GM19351 (cell line): ENCODE data around the gene UBASH3B.
A peak's percentile ranks its signal among the peaks of the same experiment; 100 is the strongest.

Experiments used
- ATAC-seq: cut with Tn5 transposase; IDR thresholded peaks from one replicate; pipeline ENCODE4 v1.9.1; 2021; ENCODE audit warnings: mild to moderate bottlenecking, moderate library complexity; ENCODE audit not compliant: unreplicated experiment

The UBASH3B gene

GRCh38 chr11:122778148-122778547 lies 122.6 kb downstream of the UBASH3B start:
- no peak for ATAC-seq

GRCh38 chr11:122779047-122779629 lies 123.6 kb downstream of the UBASH3B start:
- no peak for ATAC-seq

GRCh38 chr11:122780296-122780949 lies 124.9 kb downstream of the UBASH3B start:
- no peak for ATAC-seq

GRCh38 chr11:122781378-122782195 lies 126.1 kb downstream of the UBASH3B start:
- peak; percentile 77 for ATAC-seq

- no peak for ATAC-seq
These were observed 126.7 kb downstream of the UBASH3B start for GRCh38 chr11:122782222-122782621.

GRCh38 chr11:122784325-122784955 lies 128.9 kb downstream of the UBASH3B start:
- no peak for ATAC-seq

GRCh38 chr11:122785031-122785541 lies 129.6 kb downstream of the UBASH3B start:
- ATAC-seq = no peak

GRCh38 chr11:122786896-122787295 lies 131.4 kb downstream of the UBASH3B start:
- no peak for ATAC-seq

- no peak for ATAC-seq
These were observed 133.4 kb downstream of the UBASH3B start for GRCh38 chr11:122788781-122789535.

- ATAC-seq = no peak
These were observed 134.4 kb downstream of the UBASH3B start for GRCh38 chr11:122789907-122790306.

- no peak for ATAC-seq
These were observed 135.9 kb downstream of the UBASH3B start for GRCh38 chr11:122791411-122791810.

- no peak for ATAC-seq
These were observed 136.3 kb downstream of the UBASH3B start for GRCh38 chr11:122791836-122792235.

GRCh38 chr11:122793515-122793914 lies 138.0 kb downstream of the UBASH3B start:
- no peak for ATAC-seq

GRCh38 chr11:122795307-122795706 lies 139.8 kb downstream of the UBASH3B start:
- ATAC-seq = no peak

- ATAC-seq = no peak
These were observed 140.7 kb downstream of the UBASH3B start for GRCh38 chr11:122796128-122796717.

- ATAC-seq = no peak
These were observed 142.1 kb downstream of the UBASH3B start for GRCh38 chr11:122797651-122798050.

- no peak for ATAC-seq
These were observed 144.0 kb downstream of the UBASH3B start for GRCh38 chr11:122799406-122800105.

GRCh38 chr11:122802876-122803275 lies 147.4 kb downstream of the UBASH3B start:
- ATAC-seq = no peak

- no peak for ATAC-seq
These were observed 147.8 kb downstream of the UBASH3B start for GRCh38 chr11:122803306-122803705.

- no peak for ATAC-seq
These were observed 148.2 kb downstream of the UBASH3B start for GRCh38 chr11:122803716-122804115.
